ENCODE data around the gene WSCD1.

The WSCD1 gene

DNA sequence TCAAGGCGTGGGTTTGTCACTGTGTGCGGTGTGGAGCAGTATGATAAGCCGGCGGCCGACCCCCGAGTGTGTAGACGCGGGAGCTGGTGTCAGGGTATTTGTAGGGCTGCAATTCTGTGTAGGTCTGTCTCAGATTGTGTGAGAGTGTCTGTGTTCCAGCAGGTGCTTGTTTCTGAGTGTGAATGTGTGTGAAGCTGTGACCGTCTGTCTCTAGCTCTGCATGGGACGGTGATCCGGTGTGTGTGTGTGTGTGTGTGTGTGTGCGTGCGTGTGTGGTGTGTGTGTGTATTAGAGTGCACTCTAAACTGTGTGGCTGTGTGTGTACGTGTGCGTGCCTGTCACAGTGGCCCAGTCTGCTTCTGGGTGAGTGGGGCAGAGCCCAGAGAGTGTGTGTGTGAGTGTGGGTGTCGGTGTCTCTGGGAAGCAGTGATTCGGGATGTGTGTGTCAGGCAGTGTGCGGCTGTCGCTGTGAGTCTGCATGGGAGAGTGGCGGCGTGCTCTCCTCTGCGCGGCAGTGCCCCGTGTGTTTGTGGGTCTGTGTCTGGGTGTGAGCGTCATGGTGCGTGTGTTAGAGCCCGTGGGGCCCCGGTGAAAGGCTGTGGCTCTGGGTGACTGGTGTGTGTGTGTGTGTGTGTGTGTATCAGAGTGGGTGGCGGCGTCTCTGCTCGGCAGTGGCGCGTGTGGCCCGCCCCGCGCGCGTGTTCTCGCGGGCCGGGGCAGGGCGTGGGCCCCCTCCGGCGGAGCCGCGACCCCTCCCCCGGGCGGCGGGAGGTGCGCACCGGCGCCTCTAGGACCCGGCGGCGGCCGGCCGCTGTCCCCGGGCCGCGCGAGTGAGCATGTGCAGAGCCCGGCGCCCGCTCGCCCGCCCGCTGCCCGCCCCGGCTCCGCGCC is at the start of gene WSCD1:
Gene WSCD1 (plus strand): TSS at position 841 of the 891 bp plus-strand sequence. CDS start 10,280 bp downstream, outside the sequence.
- DNase-seq, result no peak

- no peak for DNase-seq
These were observed 49.2 kb upstream of the WSCD1 start for GRCh38 chr17:6021011-6021400.

DNA sequence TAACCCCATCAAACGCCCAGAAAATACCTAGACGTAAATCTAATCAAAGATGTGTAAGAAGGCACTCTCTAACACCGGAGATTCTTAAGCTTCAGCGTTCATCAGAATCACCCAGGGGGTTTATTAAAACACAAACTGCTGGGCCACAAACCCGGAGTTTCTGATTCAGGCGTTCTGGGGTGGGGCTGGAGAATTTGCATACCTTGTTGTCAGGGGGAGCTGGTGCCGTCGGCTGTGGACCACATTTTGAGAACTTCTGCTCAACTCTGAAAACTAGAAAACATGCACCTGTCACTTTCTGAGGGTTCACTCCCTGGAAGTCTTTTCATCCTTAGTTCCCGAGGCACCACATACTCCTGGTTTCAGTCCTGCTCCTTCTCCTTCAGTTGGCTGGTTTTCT is 48.6 kb upstream of the WSCD1 start:
- DNase-seq, result no peak

- DNase-seq, result no peak
These were observed 46.9 kb upstream of the WSCD1 start for GRCh38 chr17:6023036-6023831.

GRCh38 chr17:6024576-6024975 is 45.6 kb upstream of the WSCD1 start:
- no peak for DNase-seq

DNA sequence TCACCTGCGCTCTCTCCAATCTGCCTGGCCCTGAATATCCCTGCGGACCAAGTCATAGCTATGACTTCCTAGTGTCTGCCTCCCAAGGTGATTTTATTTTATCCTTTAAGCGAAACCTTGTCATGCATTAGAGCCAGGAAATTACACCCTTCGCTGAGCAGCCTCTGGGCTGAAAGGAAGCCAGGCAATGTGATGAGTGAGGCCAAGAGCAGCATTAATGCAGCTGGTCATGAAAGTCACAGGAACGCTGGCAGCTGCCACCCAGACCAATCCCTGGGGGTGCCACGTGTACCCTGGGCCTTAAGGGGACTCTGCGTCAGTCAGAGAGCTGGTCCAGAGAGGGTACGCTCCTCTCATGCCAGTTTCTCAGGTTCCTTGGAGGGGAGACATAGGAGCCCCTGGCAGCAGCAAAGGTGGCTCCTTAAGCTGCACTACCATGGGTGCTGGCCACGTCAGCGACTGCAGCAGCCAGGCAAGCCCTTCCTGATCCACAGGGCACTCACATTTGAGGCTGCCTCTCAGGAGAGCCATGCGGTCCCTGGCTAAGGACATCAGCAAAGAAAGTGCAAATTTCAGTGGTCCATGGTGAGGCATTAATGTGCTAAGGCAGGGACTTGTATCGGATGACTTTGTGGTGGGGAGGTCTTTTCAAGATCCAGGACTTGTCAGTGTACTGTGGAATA is 42.7 kb upstream of the WSCD1 start:
- no peak for DNase-seq

- DNase-seq, result no peak
These were observed 41.9 kb upstream of the WSCD1 start for GRCh38 chr17:6028294-6028693.

GRCh38 chr17:6035801-6036394 is 34.3 kb upstream of the WSCD1 start:
- no peak for DNase-seq

- no peak for DNase-seq
These were observed 29.7 kb upstream of the WSCD1 start for GRCh38 chr17:6040504-6040903.

DNA sequence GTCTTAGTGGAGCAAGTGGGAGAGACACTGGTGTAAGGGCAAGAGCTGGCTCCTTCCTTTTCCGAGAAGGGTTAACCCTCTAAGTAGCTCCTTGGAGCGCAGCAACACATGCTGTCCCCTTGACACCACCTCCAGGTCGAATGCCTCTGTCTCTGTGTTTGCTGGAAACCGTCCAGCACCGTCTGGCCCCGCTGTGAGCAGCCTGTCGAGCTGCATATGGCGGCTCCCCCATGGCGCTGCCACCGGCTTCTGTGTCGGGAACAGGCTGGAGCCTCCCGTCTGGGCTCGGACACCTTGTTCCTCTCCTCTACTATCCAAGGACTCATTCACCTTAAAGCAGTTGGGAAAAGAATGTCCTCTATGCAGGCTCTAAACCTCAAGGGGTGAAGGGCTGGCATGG is 28.9 kb upstream of the WSCD1 start:
- no peak for DNase-seq

DNA sequence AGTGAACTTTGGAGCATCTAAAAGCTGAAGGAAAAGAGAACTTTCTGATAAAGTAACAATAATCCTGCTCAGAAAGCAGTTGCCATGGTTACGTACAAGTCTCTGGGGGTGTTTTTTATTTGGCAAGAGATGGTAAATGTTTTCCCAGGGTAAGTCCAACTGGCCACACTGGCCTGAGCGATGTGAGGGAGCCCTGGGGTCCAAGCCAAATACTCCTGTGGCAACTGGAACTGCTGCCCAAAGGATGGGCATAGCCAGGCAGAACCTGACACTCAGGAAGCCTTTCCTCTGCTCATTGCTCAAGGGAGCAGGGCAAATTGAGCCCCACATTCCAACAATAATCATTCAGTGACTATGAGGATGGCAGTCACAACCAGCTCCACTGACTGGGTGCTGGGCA is 26.8 kb upstream of the WSCD1 start:
- DNase-seq, result no peak

- DNase-seq, result no peak
These were observed 25.9 kb upstream of the WSCD1 start for GRCh38 chr17:6044261-6044660.

DNA sequence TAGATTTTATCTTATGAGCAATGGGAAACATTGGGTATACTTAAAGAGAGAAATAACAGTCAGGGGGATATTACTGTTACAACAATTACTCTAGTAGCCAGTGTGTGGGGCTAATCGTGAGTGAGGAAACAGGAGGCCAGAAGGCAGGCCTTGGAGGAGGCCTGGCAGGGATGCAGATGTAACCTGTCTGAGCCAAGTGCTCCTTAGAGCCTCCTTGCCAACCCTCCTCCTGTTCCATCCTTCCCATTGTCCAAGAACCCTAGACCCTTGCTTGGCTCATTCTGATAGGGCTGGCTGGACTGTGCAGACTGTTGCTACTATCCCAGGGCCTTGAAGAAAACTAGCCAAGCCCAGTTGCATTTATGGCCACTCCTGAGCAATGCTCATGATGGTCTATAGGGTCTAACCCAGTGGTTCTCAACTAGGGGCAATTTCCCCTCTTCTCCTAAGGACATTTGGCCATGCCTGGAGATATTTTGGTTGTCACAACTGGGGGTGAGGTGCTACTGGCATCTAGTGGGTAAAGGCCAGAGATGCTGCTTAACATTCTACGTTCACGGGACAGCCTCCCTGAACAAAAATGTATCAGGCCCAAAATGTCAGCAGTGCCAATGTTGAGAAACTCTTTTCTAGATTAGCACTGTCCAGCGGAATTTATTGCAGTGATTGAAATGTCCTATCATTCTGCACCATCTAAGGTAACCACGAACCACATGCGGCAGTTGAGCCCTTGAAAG is 24.4 kb upstream of the WSCD1 start:
- no peak for DNase-seq

DNA sequence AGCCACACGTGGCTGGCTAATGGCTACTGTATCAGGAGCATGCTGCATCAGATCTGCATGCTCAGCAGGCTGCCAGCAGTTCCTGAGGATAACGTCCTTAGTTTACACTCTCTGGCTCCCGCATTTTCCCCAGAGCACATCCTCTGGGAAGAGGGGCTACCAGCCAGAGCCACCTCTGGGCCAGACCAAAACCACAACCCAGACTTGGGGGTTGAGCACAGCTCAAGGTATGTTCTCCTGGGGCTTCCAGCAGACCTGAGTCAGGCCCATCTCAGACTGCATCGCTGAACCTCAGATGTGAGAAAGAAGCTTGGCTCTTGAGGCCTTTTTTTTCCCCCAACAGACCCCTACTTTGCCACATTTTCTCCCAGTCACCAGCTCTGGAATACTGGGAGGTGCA is 23.7 kb upstream of the WSCD1 start:
- DNase-seq, result no peak

DNA sequence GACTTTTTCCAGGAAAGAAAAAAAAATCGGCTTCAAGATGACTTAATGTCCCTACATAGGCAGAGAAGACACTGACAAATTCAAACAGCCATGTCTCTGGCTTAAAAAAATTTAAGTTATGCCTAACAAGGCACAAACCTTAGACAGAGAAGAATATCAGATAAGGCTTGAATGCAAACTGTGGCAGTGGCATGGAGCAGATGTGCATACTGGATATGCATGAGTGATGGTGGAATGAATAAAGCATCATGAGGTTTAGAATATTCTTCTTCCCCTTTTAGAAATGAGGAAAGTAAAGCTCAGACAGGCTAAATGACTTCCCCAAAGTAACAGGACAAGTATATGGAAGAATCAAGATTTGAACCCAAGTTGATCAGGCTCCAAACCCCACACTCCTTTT is 23.2 kb upstream of the WSCD1 start:
- DNase-seq, result no peak

GRCh38 chr17:6047966-6048365 is 22.2 kb upstream of the WSCD1 start:
- no peak for DNase-seq

DNA sequence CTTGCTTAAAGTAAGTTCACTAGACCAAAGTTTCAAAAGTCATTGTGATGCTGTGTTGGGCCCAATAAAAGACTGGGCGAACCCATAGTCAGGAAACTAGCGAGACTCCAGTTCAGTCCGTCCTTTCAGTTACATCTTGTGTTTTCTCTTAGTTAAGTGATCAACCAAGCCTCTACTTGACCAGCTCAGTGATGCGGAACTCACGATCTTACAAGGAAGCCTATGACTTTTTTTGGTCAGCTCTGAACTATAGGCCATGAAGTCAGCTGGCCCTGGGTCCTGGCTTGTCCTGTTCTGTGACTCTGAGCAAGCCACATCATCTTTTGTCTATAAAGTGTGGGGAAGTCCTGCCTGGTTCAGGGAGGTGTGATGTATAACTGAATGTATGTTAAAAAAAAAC is 21.7 kb upstream of the WSCD1 start:
- DNase-seq, result no peak

DNA sequence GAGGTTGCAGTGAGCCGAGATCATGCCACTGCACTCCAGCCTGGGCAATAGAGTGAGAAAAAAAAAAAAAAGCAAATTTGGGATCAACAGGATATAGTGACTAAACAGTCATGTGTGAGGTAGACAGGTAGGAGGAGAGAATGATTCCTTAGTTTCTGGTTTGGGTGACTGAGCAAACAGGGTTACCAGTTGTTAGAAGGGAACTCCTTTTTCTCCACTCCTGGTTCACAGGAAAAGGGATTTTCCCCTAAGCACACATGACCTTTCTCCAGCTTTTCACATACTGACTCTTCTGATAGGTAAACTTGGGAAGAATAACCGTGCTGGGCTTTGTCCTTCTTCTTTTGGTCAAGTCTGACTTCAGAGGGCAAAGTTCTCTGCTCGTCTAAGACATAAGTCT is 17.3 kb upstream of the WSCD1 start:
- no peak for DNase-seq

DNA sequence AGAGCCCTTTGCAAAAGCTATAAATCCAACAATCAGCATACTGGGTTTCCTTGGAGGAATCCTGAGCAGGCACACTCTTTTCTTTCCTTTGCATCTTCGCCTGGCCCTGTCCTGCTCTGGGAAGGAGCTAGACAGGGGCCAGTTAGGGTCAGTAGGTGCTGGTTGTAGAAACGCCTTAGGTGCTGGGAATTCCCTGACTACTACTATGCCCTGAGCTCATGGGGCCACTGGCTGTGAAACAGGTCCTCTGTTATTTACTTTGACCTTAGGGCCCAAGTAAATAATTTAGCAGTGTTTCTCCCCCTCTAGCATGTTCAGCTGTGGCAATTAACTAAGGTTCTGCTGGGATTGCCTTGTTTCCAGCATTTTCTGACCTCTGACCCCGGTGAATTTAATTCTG is 15.8 kb upstream of the WSCD1 start:
- DNase-seq, result no peak

DNA sequence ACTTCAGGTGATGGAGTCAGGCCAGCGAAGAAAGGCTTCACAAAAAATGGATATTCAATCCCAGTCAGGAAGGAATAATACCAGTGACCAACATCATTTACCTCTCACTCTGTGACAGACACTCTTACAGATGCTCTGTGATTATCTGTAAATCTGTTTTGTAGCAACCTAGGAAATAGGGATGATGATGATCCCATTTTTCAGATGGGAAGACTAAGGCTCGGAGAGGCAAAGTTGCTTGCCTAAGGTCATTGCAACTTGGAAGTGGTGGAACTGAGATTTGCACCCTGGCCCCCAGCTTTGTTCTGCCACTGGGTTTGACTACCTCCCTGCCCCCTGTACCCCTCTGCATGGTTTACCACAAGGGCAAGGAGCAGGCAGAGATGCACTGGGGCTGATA is 14.1 kb upstream of the WSCD1 start:
- DNase-seq, result no peak

DNA sequence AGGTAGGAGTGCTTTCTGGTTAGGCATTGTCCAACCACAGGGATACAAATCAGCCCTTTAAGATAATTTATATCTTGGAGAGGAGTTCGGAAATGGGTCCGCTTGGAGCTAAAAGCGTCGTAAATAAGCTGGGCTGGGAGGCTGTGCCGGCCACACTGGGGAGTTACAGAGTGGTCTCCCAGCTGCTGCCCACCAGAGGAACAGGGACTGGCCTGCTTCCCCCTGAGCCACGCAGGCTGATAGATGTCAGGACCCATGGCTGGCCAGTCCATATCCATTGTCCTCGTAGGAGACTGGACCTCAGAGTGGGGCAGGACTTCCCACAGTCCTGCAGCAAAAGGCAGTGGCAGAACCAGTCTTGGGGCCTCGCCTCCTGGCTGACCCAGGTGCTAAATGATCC is 12.6 kb upstream of the WSCD1 start:
- DNase-seq, result no peak

GRCh38 chr17:6059406-6059805 is 10.8 kb upstream of the WSCD1 start:
- DNase-seq, result no peak

GRCh38 chr17:6061290-6061689 is 8.9 kb upstream of the WSCD1 start:
- no peak for DNase-seq

All from COR-L47 (cell line).